ENCODE results near the gene ATRNL1. TPM values are rescaled to one million over a fixed set of nuclear protein-coding genes. Genes with fewer than 3 reads are reported as not detected.

The ATRNL1 gene
- total RNA-seq, 1 experiment from 2014 or later = 28.7 TPM

GRCh38 chr10:115771755-115772154 lies 678.6 kb downstream of the ATRNL1 start (continued):
- TF ChIP-seq, protein P1, sequence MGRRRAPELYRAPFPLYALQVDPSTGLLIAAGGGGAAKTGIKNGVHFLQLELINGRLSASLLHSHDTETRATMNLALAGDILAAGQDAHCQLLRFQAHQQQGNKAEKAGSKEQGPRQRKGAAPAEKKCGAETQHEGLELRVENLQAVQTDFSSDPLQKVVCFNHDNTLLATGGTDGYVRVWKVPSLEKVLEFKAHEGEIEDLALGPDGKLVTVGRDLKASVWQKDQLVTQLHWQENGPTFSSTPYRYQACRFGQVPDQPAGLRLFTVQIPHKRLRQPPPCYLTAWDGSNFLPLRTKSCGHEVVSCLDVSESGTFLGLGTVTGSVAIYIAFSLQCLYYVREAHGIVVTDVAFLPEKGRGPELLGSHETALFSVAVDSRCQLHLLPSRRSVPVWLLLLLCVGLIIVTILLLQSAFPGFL (CRISPR knock-in tag; IDR thresholded peaks at IDR 0.05; ENCODE audit: borderline replicate concordance) = no peak
- TF ChIP-seq USF1 (CRISPR knock-in tag; IDR thresholded peaks at IDR 0.05) (no peak), EMX1 (CRISPR knock-in tag; IDR thresholded peaks at IDR 0.05) (no peak), NFATC4 (CRISPR knock-in tag; IDR thresholded peaks at IDR 0.05) (no peak), NR1H2 (CRISPR knock-in tag; IDR thresholded peaks at IDR 0.05) (no peak), ZNF121 (CRISPR knock-in tag; IDR thresholded peaks at IDR 0.05) (no peak), TEAD1 (CRISPR knock-in tag; IDR thresholded peaks at IDR 0.05) (no peak), MXD4 (CRISPR knock-in tag; IDR thresholded peaks at IDR 0.05; ENCODE audit: borderline replicate concordance) (no peak), ZNF416 (CRISPR knock-in tag; IDR thresholded peaks at IDR 0.05) (no peak)
- TF ChIP-seq, protein P2, sequence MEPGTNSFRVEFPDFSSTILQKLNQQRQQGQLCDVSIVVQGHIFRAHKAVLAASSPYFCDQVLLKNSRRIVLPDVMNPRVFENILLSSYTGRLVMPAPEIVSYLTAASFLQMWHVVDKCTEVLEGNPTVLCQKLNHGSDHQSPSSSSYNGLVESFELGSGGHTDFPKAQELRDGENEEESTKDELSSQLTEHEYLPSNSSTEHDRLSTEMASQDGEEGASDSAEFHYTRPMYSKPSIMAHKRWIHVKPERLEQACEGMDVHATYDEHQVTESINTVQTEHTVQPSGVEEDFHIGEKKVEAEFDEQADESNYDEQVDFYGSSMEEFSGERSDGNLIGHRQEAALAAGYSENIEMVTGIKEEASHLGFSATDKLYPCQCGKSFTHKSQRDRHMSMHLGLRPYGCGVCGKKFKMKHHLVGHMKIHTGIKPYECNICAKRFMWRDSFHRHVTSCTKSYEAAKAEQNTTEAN (CRISPR knock-in tag; IDR thresholded peaks at IDR 0.05) = no peak

DNA sequence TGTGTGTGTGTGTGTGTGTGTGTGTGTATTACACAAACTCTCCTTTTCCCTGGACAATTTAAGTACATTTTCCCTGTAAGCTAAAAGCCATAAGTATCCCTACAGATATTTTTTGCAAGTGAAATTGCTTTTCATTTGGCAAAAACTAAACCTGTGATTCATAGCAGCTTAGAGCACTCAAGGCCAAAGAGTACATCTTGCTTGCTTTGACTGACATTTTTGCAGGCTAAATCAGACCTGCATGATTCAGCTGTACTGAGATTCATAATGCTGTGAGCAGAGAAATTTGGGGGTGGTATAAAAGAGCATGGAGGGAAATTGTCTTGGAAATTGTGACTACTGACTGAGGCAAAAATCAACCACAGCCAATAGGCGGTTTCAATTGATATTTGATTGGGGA lies 679.4 kb downstream of the ATRNL1 start:
- Mint-ChIP-seq H3K36me3 (no peaks in the 10 kb centered on the region), H3K27me3 (ENCODE audit: low read depth) (no peaks in the 10 kb centered on the region), H3K4me1 (peaks cover 3% of the 10 kb centered on the region), H3K4me3 (no peak overlapping the region), H3K9me3 (no peaks in the 10 kb centered on the region), H3K27ac (no peak overlapping the region)
- CTCF ChIA-PET = no interaction called here
- DNase-seq (ENCODE audit: low spot score) (no peak), ATAC-seq (no peak)
- POLR2A ChIA-PET = no interaction called here
- TF ChIP-seq TEAD1 (CRISPR knock-in tag; IDR thresholded peaks at IDR 0.05) (no peak), CREB1 (CRISPR knock-in tag; IDR thresholded peaks at IDR 0.05) (no peak), OVOL2 (CRISPR knock-in tag; IDR thresholded peaks at IDR 0.05; ENCODE audit: borderline replicate concordance) (no peak), ZNF532 (CRISPR knock-in tag; IDR thresholded peaks at IDR 0.05; ENCODE audit: borderline replicate concordance) (no peak), NFATC4 (CRISPR knock-in tag; IDR thresholded peaks at IDR 0.05) (no peak), EMX1 (CRISPR knock-in tag; IDR thresholded peaks at IDR 0.05) (no peak), ATF1 (CRISPR knock-in tag; IDR thresholded peaks at IDR 0.05) (no peak), E2F4 (CRISPR knock-in tag; IDR thresholded peaks at IDR 0.05; ENCODE audit: borderline replicate concordance, low read depth) (no peak), GRHL2 (CRISPR knock-in tag; IDR thresholded peaks at IDR 0.05; ENCODE audit: insufficient replicate concordance, severe bottlenecking) (no peak), ZNF423 (CRISPR knock-in tag; IDR thresholded peaks at IDR 0.05) (no peak), TP53 (CRISPR knock-in tag; IDR thresholded peaks at IDR 0.05) (no peak), ZMAT4 (CRISPR knock-in tag; IDR thresholded peaks at IDR 0.05) (no peak)
- TF ChIP-seq, protein P2 (CRISPR knock-in tag; IDR thresholded peaks at IDR 0.05) = no peak
- TF ChIP-seq, protein P3, sequence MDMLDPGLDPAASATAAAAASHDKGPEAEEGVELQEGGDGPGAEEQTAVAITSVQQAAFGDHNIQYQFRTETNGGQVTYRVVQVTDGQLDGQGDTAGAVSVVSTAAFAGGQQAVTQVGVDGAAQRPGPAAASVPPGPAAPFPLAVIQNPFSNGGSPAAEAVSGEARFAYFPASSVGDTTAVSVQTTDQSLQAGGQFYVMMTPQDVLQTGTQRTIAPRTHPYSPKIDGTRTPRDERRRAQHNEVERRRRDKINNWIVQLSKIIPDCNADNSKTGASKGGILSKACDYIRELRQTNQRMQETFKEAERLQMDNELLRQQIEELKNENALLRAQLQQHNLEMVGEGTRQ (CRISPR knock-in tag; IDR thresholded peaks at IDR 0.05) = no peak
